ENCODE data around the gene ROBO1.

- TF ChIP-seq FOXP2 (optimal IDR thresholded peaks at IDR 0.05; ENCODE audit: control extremely low read depth, extremely low read length, insufficient read depth) (no peak), POLR2AphosphoS5 (IDR thresholded peaks at IDR 0.05; ENCODE audit: borderline replicate concordance, low read depth, low read length) (no peak), EZH2 (IDR thresholded peaks at IDR 0.05) (no peak)
Measured at GRCh38 chr3:79597709-79598108, 170.1 kb downstream of the ROBO1 start.

Measured in SK-N-MC (cell line).